GM18498 (cell line): ENCODE measurements around the gene NCEH1.
"Not testable (repeated sequence)": the region's sequence is repeated elsewhere in the genome, so short reads cannot be mapped to it uniquely, and the experiment has no call there.

Source experiments
- ATAC-seq: cut with Tn5 transposase; IDR thresholded peaks from one replicate; pipeline ENCODE4 v1.9.1; 2021; ENCODE audit warnings: mild to moderate bottlenecking, moderate library complexity; ENCODE audit not compliant: unreplicated experiment

NCEH1 gene

GRCh38 chr3:172679599-172679998 lies 31.3 kb downstream of the NCEH1 start:
- no peak for ATAC-seq

- no peak for ATAC-seq
Measured at GRCh38 chr3:172678068-172678467, 32.8 kb downstream of the NCEH1 start.

DNA sequence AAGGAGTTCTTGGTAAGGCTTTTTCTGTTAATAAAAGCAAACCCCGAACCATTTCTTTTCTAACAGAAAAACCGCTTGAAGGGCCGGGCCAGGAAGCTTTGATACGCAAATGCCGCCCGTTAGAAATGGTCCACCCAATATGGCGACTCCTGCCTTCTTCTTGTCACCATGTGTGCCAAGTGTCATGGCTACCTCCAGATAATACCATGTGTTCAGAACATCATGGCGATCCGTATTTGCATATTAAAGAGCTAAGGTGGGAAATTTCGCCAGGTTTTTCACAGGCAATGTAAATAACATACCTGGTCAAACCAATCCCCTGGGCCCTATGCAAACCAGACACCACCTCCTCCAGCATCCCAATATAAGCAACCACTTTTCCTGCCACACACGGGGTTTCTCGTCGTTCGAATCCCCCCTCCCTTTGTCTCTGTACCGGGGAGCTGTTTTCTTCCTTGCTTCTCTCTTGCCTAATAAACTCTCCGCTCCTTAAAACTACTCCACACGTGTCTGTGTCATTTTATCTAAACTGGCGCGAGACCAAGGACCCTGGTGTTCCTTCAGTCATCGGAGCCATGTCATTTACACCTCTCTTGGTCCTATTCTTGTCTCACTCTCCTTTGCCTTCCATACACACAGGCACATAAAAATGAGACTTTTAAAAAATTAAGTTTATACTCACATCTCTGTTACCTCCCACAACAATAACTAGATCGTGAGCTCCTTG lies 34.5 kb downstream of the NCEH1 start:
- ATAC-seq = no peak

- no peak for ATAC-seq
Measured at GRCh38 chr3:172675441-172676193, 35.2 kb downstream of the NCEH1 start.

- ATAC-seq = peak; percentile 77
Measured at GRCh38 chr3:172673210-172673679, 37.6 kb downstream of the NCEH1 start.

DNA sequence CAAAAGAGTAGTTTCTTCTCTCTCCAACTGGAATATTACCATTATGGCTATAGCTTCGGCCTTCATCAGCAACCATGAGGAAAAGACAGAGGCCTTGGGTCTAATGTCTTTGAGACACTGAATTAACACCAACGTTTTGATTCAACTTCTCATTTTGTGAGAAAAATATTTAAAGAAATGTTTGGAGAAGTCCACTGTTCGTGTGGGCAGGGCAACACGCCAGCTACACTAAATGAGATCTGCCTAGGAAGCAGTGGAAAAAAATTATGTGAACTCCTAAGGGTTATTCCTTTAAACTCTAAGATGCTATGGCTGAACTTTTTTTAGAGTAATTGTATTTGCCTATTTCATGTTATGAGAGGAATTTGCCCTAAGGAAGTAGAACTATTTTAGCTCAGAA lies 41.8 kb downstream of the NCEH1 start:
- ATAC-seq = no peak

DNA sequence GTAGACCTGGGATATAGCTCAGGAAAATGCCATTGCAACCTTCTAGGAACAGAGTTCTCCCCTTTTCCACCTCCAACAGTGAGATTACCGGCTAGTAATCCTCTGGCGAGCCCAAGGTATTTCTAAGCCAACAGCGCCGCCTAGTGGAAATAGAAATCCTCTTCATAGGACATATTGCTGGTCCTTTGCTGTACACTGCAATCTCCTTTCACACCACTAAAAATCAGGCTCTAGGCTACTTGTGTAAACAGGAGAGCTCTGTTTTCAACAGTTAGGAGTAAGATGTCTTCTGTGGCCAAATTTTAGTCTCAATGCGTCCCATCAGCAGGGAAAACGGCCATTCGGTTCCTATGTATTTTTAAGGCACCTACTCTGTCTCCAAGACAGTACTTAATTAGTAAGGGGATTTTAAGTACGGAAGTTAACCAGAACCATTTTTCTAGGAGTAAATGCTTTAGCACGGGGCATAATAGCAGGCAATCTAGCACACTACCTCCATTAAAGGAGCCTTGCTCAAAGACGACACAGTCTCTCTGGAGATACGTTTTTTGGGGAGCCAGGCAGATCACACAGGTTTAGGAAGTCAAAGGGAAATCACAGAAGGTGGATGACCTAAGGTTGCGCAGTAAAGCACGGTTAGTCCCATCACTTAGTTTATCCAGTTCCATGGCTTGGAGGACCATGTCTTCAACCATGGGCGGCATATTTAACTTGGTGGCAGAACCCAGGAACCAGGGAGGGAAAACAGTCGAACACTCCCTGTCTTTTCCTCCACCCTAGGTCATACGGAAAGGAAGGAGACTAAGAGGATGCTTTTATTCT lies 43.8 kb downstream of the NCEH1 start:
- peak; percentile 99 for ATAC-seq

DNA sequence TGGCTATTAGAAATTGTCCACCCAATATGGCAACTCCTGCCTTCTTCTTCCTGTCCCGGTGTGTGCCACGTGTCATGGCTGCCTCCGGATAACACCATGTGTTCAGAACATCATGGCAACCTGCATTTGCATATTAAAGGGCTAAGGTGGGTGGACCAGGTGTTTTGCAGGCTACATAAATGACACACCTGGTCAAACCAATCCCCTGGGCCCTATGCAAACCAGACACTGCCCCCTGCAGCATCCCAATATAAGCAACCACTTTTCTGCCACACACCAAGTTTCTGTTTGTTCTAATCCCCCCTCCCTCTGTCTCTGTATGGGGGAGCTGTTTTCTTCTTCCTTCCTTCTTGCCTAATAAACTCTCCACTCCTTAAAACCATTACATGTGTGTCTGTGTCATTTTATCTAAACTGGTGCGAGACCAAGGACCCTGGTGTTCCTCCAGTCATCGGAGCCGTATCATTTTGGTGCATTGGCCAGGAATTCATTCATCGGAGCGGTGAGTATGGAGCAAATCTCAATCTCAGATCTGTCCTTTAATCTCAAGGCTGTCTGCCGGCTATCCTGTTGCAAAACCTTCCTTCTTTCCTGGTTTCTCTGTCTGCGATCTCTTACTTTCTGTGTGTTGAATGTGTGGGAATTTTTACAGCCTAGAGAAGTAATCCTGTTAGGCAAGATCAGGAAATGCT lies 44.5 kb downstream of the NCEH1 start:
- no peak for ATAC-seq

- not testable (repeated sequence) for ATAC-seq
Measured at GRCh38 chr3:172665510-172665909, 45.4 kb downstream of the NCEH1 start.

DNA sequence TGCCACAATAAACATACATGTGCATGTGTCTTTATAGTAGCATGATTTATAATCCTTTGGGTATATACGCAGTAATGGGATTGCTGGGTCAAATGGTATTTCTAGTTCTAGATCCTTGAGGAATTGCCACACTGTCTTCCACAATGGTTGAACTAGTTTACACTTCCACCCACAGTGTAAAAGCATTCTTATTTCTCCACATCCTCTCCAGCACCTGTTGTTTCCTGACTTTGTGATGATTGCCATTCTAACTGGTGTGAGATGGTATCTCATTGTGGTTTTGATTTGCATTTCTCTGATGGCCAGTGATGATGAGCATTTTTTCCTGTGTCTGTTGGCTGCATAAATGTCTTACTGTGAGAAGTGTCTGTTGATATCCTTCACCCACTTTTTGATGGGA lies 50.4 kb downstream of the NCEH1 start:
- ATAC-seq = not testable (repeated sequence)

- ATAC-seq = no peak
Measured at GRCh38 chr3:172659246-172660002, 51.4 kb downstream of the NCEH1 start.

GRCh38 chr3:172658344-172659245 lies 52.3 kb downstream of the NCEH1 start:
- ATAC-seq = no peak

- no peak for ATAC-seq
Measured at GRCh38 chr3:172656602-172657001, 54.3 kb downstream of the NCEH1 start.

GRCh38 chr3:172655388-172655787 lies 55.5 kb downstream of the NCEH1 start:
- ATAC-seq = no peak

- no peak for ATAC-seq
Measured at GRCh38 chr3:172654470-172654869, 56.4 kb downstream of the NCEH1 start.

DNA sequence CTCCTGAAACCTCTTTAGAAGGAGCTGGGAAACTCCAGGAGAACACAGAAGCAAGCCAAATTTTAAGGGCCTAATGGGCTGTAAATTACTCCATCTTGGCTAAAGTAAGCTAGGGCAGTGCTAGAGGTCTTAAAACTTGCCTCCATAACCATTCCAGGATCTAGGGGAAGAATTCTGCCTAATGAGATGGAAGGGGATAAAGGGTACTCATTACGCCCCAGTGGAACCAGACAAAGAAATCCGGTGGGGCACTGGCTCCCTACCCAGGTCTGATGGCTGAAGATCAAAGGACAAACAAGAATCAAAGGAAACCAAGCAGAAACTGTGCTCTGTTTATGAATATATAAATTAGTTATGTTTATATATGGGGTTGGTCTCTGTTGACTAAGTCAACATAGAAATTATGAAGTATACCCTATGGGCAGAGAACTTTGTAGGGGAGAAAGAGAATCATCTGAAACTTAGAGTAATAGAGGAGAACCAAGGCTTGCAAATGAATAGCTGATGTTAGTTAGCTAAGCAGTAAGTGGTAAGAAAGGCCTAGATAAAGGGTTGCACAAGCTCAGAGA lies 57.8 kb downstream of the NCEH1 start:
- ATAC-seq = no peak

DNA sequence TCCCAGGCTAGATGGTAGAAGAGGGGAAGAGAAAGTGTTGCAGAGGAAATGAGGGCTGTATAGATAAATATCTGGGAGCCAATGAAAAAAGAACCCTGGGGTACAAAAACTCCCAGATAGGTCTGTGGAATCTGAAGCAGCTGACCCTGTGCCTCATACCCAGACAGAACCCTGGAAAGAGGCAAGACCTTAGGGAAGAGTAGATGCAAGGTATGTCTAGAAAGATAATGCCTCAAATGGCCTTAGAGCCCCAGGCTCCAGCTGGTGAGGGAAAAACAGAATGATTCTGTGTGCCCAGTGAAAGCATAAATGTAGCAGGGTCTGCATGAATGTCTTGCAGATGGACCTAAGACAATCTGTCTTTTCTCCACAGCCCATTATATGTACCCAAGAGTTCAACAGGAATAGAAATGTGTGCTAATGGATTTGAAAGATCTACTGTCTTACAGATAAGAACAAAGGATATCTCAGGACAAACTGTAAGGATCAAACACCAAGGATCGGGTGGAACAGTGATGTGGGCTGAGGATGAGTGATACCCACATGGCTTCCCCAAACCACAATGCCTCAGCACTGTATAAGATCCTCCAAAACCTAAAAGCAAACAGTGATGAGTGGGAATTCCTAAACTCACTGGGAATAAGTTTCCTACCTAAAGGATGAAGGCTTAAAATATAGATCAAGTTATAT lies 58.8 kb downstream of the NCEH1 start:
- ATAC-seq = no peak

DNA sequence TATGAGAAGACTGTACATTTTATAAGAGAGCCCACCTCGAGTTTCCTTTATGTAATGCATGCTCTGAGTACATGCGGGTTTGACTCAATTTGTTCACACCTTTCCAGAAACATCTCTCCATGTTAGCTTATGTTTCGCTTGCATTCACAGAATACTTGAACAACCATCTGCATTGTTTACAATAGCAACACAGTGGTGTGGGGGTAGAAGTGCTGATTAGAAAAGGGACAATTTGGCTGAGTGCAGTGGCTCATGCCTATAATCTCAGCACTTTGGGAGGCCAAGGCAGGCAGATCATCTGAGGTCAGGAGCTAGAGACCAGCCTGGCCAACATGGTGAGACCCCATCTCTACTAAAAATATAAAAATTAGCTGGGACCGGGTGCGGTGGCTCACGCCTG lies 60.9 kb downstream of the NCEH1 start:
- no peak for ATAC-seq
